BJ (cell line): ENCODE measurements around the gene TCF20. TPM values are rescaled to one million over a fixed set of nuclear protein-coding genes. Genes with fewer than 3 reads are reported as not detected.

ENCODE experiments used
- CTCF ChIA-PET: fragments of 350-600 bp; formaldehyde crosslinking; extraction: SDS; loops from one replicate; lab custom pipeline; 2021; ENCODE audit warnings: antibody characterized with exemption, inconsistent platforms; lab: Yijun Ruan, JAX
- POLR2A ChIA-PET: fragments of 300-600 bp; sonication (Branson Sonifier 250); formaldehyde crosslinking; extraction: SDS; loops from one replicate; lab custom pipeline; 2021; ENCODE audit warnings: antibody characterized with exemption; lab: Charles Lee
- DNase-seq: peaks from one replicate; pipeline ENCODE4 v3.0.0-alpha.2; 2011; ENCODE audit warnings: low read depth
- H3K27me3 ChIP-seq: 2 replicates; pipeline ENCODE4 v1.6.0; 2011; ENCODE audit warnings: low read length; ENCODE audit not compliant: control insufficient read depth, insufficient read depth
- H3K36me3 ChIP-seq: 2 replicates; pipeline ENCODE4 v1.5.1; 2011; ENCODE audit warnings: low read length; ENCODE audit not compliant: control insufficient read depth, insufficient read depth
- H3K4me3 ChIP-seq: 2 replicates; pipeline ENCODE4 v1.5.1; 2011; ENCODE audit warnings: low read depth, mild to moderate bottlenecking, control low read depth, low read length
- polyA plus RNA-seq: library from polyadenylated mRNA; depleted of rRNA; stranded (reverse); fragments of >200 nt; gene quantifications from 2 replicates; pipeline ENCODE4 v1.2.3, GENCODE V29; 2011
- TF ChIP-seq, protein P1 (sequence below): IDR thresholded peaks from 2 replicates; pipeline ENCODE4 v1.5.1; 2011; ENCODE audit warnings: low read depth, mild to moderate bottlenecking, control low read depth, inconsistent platforms, low read length, moderate library complexity; ENCODE audit not compliant: insufficient read depth

Gene TCF20
- polyA plus RNA-seq, 1 experiment: 19.9 TPM

DNA sequence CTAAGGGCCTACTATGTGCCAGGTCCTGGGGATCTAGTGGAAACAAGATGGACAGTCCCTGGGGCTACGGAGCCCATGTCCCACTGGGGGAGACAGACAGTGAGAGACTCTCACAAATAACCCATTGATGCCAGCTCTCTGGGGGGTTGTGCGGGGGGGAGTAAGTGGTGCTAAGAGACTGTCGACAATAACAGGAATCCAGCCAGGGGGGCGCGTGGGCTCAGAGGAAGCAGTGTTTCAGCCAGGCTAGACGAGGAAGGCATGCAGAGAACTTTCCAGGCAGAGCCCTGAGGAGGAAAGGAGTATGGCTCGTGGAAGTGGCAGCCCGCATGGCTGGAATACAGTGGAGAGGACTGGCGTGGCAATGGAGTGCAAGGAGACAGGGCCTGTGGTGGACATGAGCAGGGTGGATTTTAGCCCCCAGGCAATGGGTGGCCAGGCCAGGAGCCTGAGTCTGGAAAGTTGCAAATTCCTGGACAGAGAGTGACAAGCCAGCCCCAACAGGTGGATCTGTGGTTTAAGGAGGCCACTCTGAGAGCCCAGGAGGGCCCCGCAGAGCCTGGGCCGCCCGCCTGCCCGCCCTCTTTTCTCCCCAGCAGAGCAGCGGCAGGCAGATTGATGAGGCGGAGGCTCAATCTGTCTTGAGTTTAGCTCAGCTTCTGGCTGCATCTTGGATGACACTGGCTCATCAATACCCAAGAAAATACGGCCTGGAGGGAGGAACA lies 40.0 kb upstream of the TCF20 start:
- H3K36me3 ChIP-seq: no peaks in the 10 kb centered on the region
- ChIA-PET POLR2A (no interaction called here), CTCF (interaction anchor here (1.6 kb wide), 1 partner anchor 11 kb away, joined by 6 read pairs; no protein-coding TSS in a partner anchor)
- no peak overlapping the region for H3K4me3 ChIP-seq
- no peaks in the 10 kb centered on the region for H3K27me3 ChIP-seq
- DNase-seq: no peak
- TF ChIP-seq, protein P1, sequence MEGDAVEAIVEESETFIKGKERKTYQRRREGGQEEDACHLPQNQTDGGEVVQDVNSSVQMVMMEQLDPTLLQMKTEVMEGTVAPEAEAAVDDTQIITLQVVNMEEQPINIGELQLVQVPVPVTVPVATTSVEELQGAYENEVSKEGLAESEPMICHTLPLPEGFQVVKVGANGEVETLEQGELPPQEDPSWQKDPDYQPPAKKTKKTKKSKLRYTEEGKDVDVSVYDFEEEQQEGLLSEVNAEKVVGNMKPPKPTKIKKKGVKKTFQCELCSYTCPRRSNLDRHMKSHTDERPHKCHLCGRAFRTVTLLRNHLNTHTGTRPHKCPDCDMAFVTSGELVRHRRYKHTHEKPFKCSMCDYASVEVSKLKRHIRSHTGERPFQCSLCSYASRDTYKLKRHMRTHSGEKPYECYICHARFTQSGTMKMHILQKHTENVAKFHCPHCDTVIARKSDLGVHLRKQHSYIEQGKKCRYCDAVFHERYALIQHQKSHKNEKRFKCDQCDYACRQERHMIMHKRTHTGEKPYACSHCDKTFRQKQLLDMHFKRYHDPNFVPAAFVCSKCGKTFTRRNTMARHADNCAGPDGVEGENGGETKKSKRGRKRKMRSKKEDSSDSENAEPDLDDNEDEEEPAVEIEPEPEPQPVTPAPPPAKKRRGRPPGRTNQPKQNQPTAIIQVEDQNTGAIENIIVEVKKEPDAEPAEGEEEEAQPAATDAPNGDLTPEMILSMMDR: no peak

- POLR2A ChIA-PET: no interaction called here
Observed at GRCh38 chr22:42309865-42310264, 39.4 kb upstream of the TCF20 start.

GRCh38 chr22:42308892-42309468 lies 38.5 kb upstream of the TCF20 start:
- Histone ChIP-seq H3K27me3 (no peaks in the 10 kb centered on the region), H3K4me3 (no peak overlapping the region), H3K36me3 (no peaks in the 10 kb centered on the region)
- TF ChIP-seq, protein P1: no peak
- no peak for DNase-seq
- ChIA-PET CTCF (interaction anchor here (1.2 kb wide), 1 partner anchor 8 kb away, joined by 3 read pairs; no protein-coding TSS in a partner anchor), POLR2A (no interaction called here)

More at GRCh38 chr22:42309865-42310264, 39.4 kb upstream of the TCF20 start:
- TF ChIP-seq, protein P1: no peak
- CTCF ChIA-PET: interaction anchor here (1.2 kb wide), 1 partner anchor 9 kb away, joined by 3 read pairs; no protein-coding TSS in a partner anchor
- H3K4me3 ChIP-seq: no peak overlapping the region
- no peak for DNase-seq
- H3K27me3 ChIP-seq: no peaks in the 10 kb centered on the region
- H3K36me3 ChIP-seq: no peaks in the 10 kb centered on the region

GRCh38 chr22:42307806-42308563 lies 37.5 kb upstream of the TCF20 start:
- no peaks in the 10 kb centered on the region for H3K36me3 ChIP-seq
- H3K4me3 ChIP-seq: no peak overlapping the region
- H3K27me3 ChIP-seq: no peaks in the 10 kb centered on the region
- no peak for DNase-seq
- TF ChIP-seq, protein P1: no peak
- CTCF ChIA-PET: no interaction called here
- POLR2A ChIA-PET: no interaction called here

DNA sequence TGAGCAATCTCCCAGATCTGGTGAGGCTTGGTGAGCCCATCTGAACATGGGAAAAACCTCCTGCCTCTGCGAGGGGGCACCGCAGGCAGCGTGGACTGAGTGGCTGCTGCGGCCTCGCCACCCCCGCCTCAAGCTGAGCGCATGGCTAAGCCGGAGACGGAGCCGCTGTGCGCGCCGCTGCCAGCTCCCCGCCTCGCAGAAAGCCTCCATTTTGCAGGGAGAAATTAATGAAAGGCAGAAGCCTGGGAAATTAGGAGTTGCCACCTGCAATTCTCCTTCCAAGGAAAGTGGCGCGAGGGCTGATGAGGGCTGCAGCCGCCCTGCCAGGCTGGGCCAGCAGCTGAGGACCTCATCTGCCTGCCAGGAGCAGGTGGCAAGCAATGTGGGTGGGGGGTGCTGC lies 35.6 kb upstream of the TCF20 start:
- CTCF ChIA-PET: no interaction called here
- H3K27me3 ChIP-seq: no peaks in the 10 kb centered on the region
- no peak for DNase-seq

More for the DNA sequence above, 35.6 kb upstream of the TCF20 start:
- no peaks in the 10 kb centered on the region for H3K36me3 ChIP-seq
- POLR2A ChIA-PET: no interaction called here
- H3K4me3 ChIP-seq: no peak overlapping the region
- TF ChIP-seq, protein P1: no peak
